OCI-LY3 (cell line): ENCODE measurements around the gene PLCB1.

ENCODE experiments used
- CTCF ChIP-seq: fragments of 200-600, 300-600 bp; sonication (generic); IDR thresholded peaks from 2 replicates; pipeline ENCODE4 v1.5.1; 2014; ENCODE audit warnings: antibody characterized with exemption, low read length, low read depth
- EZH2phosphoT487 ChIP-seq: fragments of 200-600 bp; shearing (Covaris generic); IDR thresholded peaks from 2 replicates; pipeline ENCODE4 v1.6.1; 2018; ENCODE audit warnings: antibody characterized with exemption, mixed run types, low read depth

GRCh38 chr20:8547968-8548588 lies 416.0 kb downstream of the PLCB1 start:
- TF ChIP-seq CTCF: no peak
- TF ChIP-seq EZH2phosphoT487: no peak
